Lower leg skin (tissue), 3 donors: ENCODE data around the gene GHR.

Experiments
- POLR2A ChIP-seq, 2 donors: fragments of 450-650 bp; IDR thresholded peaks; one replicate each; pipeline ENCODE4 v1.6.1; 2016 to 2017; ENCODE audit warnings: antibody characterized with exemption in 2 of 2, mild to moderate bottlenecking in 1 of 2, moderate library complexity in 1 of 2
- TF ChIP-seq, protein P1 (sequence below), 3 donors: fragments of 450-650 bp; IDR thresholded peaks; one replicate each; pipeline ENCODE4 v1.5.1; 2016; ENCODE audit warnings: antibody characterized with exemption in 3 of 3, mild to moderate bottlenecking in 3 of 3, moderate library complexity in 2 of 3

DNA sequence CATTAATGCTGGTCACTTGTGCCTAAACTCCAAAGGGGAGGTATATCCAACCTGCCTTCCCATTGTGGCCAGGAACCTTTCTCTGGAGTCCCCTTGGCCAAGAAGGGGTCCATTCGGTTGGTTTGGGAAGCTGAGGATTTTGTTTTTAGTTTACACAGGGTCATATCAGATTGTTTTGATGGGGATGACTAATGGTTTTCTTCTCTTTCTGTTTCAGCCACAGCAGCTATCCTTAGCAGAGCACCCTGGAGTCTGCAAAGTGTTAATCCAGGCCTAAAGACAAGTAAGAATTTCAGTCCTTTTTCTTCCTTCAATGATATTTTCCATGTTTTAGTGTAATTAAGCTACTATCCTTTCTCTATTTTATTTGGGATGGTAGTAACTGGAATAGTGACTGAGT, 205.6 kb downstream of the GHR start:
- TF ChIP-seq, protein P1, sequence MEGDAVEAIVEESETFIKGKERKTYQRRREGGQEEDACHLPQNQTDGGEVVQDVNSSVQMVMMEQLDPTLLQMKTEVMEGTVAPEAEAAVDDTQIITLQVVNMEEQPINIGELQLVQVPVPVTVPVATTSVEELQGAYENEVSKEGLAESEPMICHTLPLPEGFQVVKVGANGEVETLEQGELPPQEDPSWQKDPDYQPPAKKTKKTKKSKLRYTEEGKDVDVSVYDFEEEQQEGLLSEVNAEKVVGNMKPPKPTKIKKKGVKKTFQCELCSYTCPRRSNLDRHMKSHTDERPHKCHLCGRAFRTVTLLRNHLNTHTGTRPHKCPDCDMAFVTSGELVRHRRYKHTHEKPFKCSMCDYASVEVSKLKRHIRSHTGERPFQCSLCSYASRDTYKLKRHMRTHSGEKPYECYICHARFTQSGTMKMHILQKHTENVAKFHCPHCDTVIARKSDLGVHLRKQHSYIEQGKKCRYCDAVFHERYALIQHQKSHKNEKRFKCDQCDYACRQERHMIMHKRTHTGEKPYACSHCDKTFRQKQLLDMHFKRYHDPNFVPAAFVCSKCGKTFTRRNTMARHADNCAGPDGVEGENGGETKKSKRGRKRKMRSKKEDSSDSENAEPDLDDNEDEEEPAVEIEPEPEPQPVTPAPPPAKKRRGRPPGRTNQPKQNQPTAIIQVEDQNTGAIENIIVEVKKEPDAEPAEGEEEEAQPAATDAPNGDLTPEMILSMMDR (IDR thresholded peaks at IDR 0.05) = no peak
- no peak for TF ChIP-seq POLR2A (IDR thresholded peaks at IDR 0.05)
